Bronchial epithelial cell (primary cell): ENCODE data around the gene CD59. TPM values are rescaled to one million over a fixed set of nuclear protein-coding genes. Genes with fewer than 3 reads are reported as not detected.
"Not testable (repeated sequence)": the region's sequence is repeated elsewhere in the genome, so short reads cannot be mapped to it uniquely, and the experiment has no call there.

Source experiments
- DNase-seq: peaks from one replicate; pipeline ENCODE4 v3.0.0-alpha.2; 2010; ENCODE audit warnings: low read depth
- FAIRE-seq: peaks from 2 replicates; lab custom pipeline; 2011; peaks lifted over from hg19 to GRCh38; lab: Jason Lieb, UNC
- H3K27me3 ChIP-seq: 2 replicates; pipeline ENCODE4 v1.5.1; 2011; ENCODE audit warnings: low read length; ENCODE audit not compliant: control insufficient read depth, insufficient read depth
- H3K36me3 ChIP-seq: 2 replicates; pipeline ENCODE4 v1.5.1; 2011; ENCODE audit warnings: low read length; ENCODE audit not compliant: control insufficient read depth, insufficient read depth
- H3K4me3 ChIP-seq: 2 replicates; pipeline ENCODE4 v1.5.1; 2011; ENCODE audit warnings: mild to moderate bottlenecking, low read depth, low read length, control low read depth
- CTCF ChIP-seq: IDR thresholded peaks from 2 replicates; pipeline ENCODE4 v1.5.1; 2011; ENCODE audit warnings: mild to moderate bottlenecking, moderate library complexity, low read length, control low read depth, inconsistent platforms; ENCODE audit not compliant: insufficient read depth, severe bottlenecking
- total RNA-seq: library from RNA; depleted of rRNA; stranded (reverse); fragments of >200 nt; gene quantifications from 2 replicates; pipeline ENCODE4 v1.2.1, GENCODE V29; 2014

The CD59 gene
- total RNA-seq, 1 donor from 2014 or later: 193 TPM

GRCh38 chr11:33731723-33732531 is 4.3 kb downstream of the CD59 start:
- no peak for TF ChIP-seq CTCF
- no peak for FAIRE-seq
- Histone ChIP-seq H3K36me3 (peaks cover 3% of the 10 kb centered on the region), H3K4me3 (no peak overlapping the region), H3K27me3 (no peaks in the 10 kb centered on the region)
- DNase-seq: no peak

- no peak overlapping the region for H3K4me3 ChIP-seq
- no peak for FAIRE-seq
- no peak for TF ChIP-seq CTCF
These were observed 5.5 kb downstream of the CD59 start for GRCh38 chr11:33730716-33731115.

GRCh38 chr11:33729072-33729664 is 7.1 kb downstream of the CD59 start:
- FAIRE-seq, H3K36me3 ChIP-seq, H3K27me3 ChIP-seq, DNase-seq, H3K4me3 ChIP-seq: not testable (repeated sequence)

More at GRCh38 chr11:33730716-33731115, 5.5 kb downstream of the CD59 start:
- Histone ChIP-seq H3K27me3 (no peaks in the 10 kb centered on the region), H3K36me3 (peaks cover 3% of the 10 kb centered on the region)
- DNase-seq: no peak

GRCh38 chr11:33727539-33727938 is 8.7 kb downstream of the CD59 start:
- FAIRE-seq, H3K4me3 ChIP-seq, H3K27me3 ChIP-seq, DNase-seq, H3K36me3 ChIP-seq: not testable (repeated sequence)

GRCh38 chr11:33725496-33725895 is 10.7 kb downstream of the CD59 start:
- Histone ChIP-seq H3K36me3 (peaks cover 6% of the 10 kb centered on the region), H3K4me3 (no peak overlapping the region), H3K27me3 (no peaks in the 10 kb centered on the region)
- FAIRE-seq (no peak), DNase-seq (no peak)
- no peak for TF ChIP-seq CTCF

GRCh38 chr11:33724644-33725035 is 11.6 kb downstream of the CD59 start:
- TF ChIP-seq CTCF: no peak
- H3K4me3 ChIP-seq: no peak overlapping the region

More at GRCh38 chr11:33724644-33725035, 11.6 kb downstream of the CD59 start:
- DNase-seq: no peak
- peaks cover 6% of the 10 kb centered on the region for H3K36me3 ChIP-seq
- no peak for FAIRE-seq
- no peaks in the 10 kb centered on the region for H3K27me3 ChIP-seq
